Liver (tissue), 9 donors: ENCODE results near the gene YPEL2. TPM values are rescaled to one million over a fixed set of nuclear protein-coding genes. Genes with fewer than 3 reads are reported as not detected.

Experiments
- DNase-seq: peaks from one replicate; pipeline ENCODE4 v3.0.0-alpha.2; 2017; ENCODE audit warnings: low spot score
- H3K27ac ChIP-seq, 2 donors: one replicate each; pipeline ENCODE4 v1.7.0; 2013; ENCODE audit warnings: inconsistent platforms in 2 of 2, low read length in 2 of 2, control low read depth in 1 of 2, low read depth in 1 of 2, mild to moderate bottlenecking in 1 of 2
- H3K27me3 ChIP-seq, 4 donors: one replicate each; pipeline versions ENCODE4 v1.6.1 to v1.7.0; 2013; ENCODE audit warnings: low read length in 3 of 4, inconsistent platforms in 1 of 4, mild to moderate bottlenecking in 1 of 4, moderate library complexity in 1 of 4; ENCODE audit not compliant: control insufficient read depth in 4 of 4, insufficient read depth in 4 of 4
- H3K36me3 ChIP-seq, 4 donors: one replicate each; pipeline versions ENCODE4 v1.6.1 to v1.7.0; 2013; ENCODE audit warnings: low read length in 3 of 4, mild to moderate bottlenecking in 3 of 4, low read depth in 1 of 4, moderate library complexity in 1 of 4; ENCODE audit not compliant: control insufficient read depth in 4 of 4, insufficient read depth in 3 of 4
- H3K4me1 ChIP-seq, 4 donors: one replicate each; pipeline versions ENCODE4 v1.6.1 to v1.7.0; 2013; ENCODE audit warnings: low read length in 3 of 4, mild to moderate bottlenecking in 3 of 4, moderate library complexity in 1 of 4; ENCODE audit not compliant: control insufficient read depth in 4 of 4, insufficient read depth in 4 of 4
- H3K4me3 ChIP-seq, 3 donors: one replicate each; pipeline versions ENCODE4 v1.6.1 to v1.7.0; 2013; ENCODE audit warnings: low read length in 3 of 3, control low read depth in 1 of 3, low read depth in 1 of 3, mild to moderate bottlenecking in 1 of 3
- H3K9ac ChIP-seq, 2 donors: one replicate each; pipeline ENCODE4 v1.7.0; 2013; ENCODE audit warnings: low read length in 2 of 2, mild to moderate bottlenecking in 2 of 2, moderate library complexity in 2 of 2, control low read depth in 1 of 2, low read depth in 1 of 2
- H3K9me3 ChIP-seq, 4 donors: one replicate each; pipeline versions ENCODE4 v1.6.1 to v1.7.0; 2013; ENCODE audit warnings: low read length in 3 of 4; ENCODE audit not compliant: control insufficient read depth in 4 of 4
- ATF3 ChIP-seq: IDR thresholded peaks from 2 replicates; pipeline ENCODE4 v1.6.1; 2016; ENCODE audit warnings: antibody characterized with exemption
- CTCF ChIP-seq: fragments of 150-350 bp; IDR thresholded peaks from 2 replicates; pipeline ENCODE4 v1.5.1; 2017; ENCODE audit warnings: improper control_type of control experiment, low read depth, low read length; ENCODE audit not compliant: missing input control
- EGR1 ChIP-seq, 2 donors: IDR thresholded peaks; 2 replicates each; pipeline ENCODE4 v1.6.1; 2016 to 2018; ENCODE audit warnings: antibody characterized with exemption in 2 of 2, low read depth in 2 of 2
- FOXA1 ChIP-seq: IDR thresholded peaks from 2 replicates; pipeline ENCODE4 v1.6.1; 2016; ENCODE audit warnings: antibody characterized with exemption
- FOXA2 ChIP-seq: IDR thresholded peaks from 2 replicates; pipeline ENCODE4 v1.6.1; 2016; ENCODE audit warnings: antibody characterized with exemption
- GABPA ChIP-seq, 2 donors: IDR thresholded peaks in 1 of 2; conservative IDR thresholded peaks in 1 of 2; 2 replicates each; pipeline ENCODE4 v1.6.1; 2016; ENCODE audit warnings: antibody characterized with exemption in 2 of 2, mild to moderate bottlenecking in 1 of 2, moderate library complexity in 1 of 2
- HNF4G ChIP-seq: IDR thresholded peaks from 2 replicates; pipeline ENCODE4 v1.6.1; 2016; ENCODE audit warnings: antibody characterized with exemption
- JUND ChIP-seq, 2 donors: IDR thresholded peaks; 2 replicates each; pipeline ENCODE4 v1.6.1; 2016; ENCODE audit warnings: antibody characterized with exemption in 2 of 2
- MAX ChIP-seq: IDR thresholded peaks from 2 replicates; pipeline ENCODE4 v1.6.1; 2016; ENCODE audit warnings: antibody characterized with exemption
- NR2F2 ChIP-seq: IDR thresholded peaks from 2 replicates; pipeline ENCODE4 v1.6.1; 2016; ENCODE audit warnings: antibody characterized with exemption
- RAD21 ChIP-seq, 2 donors: IDR thresholded peaks; 2 replicates each; pipeline ENCODE4 v1.6.1; 2016; ENCODE audit warnings: antibody characterized with exemption in 2 of 2, mild to moderate bottlenecking in 2 of 2
- REST ChIP-seq: IDR thresholded peaks from 2 replicates; pipeline ENCODE4 v1.6.1; 2016; ENCODE audit warnings: antibody characterized with exemption, mild to moderate bottlenecking
- SP1 ChIP-seq: IDR thresholded peaks from 2 replicates; pipeline ENCODE4 v1.6.1; 2018; ENCODE audit warnings: antibody characterized with exemption, mild to moderate bottlenecking
- TAF1 ChIP-seq: conservative IDR thresholded peaks from 2 replicates; pipeline ENCODE4 v1.6.1; 2016; ENCODE audit warnings: antibody characterized with exemption, mild to moderate bottlenecking
- YY1 ChIP-seq: IDR thresholded peaks from 2 replicates; pipeline ENCODE4 v1.6.1; 2016; ENCODE audit warnings: antibody characterized with exemption, mild to moderate bottlenecking
- WGBS: extraction: QIAGEN DNeasy Blood & Tissue Kit; methylation state at CpG from one replicate; pipeline ENCODE4 v1.1.7; 2013; 5-methylcytosine and 5-hydroxymethylcytosine counted together
- polyA plus RNA-seq, 2 donors: library from polyadenylated mRNA; stranded (reverse) in 1 of 2; unstranded in 1 of 2; fragments of 200-250 nt in 1 of 2; fragments of >200 nt in 1 of 2; fragmentation: Nextera tagmentation in 1 of 2; extraction: Ambion mirVana in 1 of 2; gene quantifications; one replicate each; pipeline versions ENCODE4 v1.2.1 to v1.2.3, GENCODE V29; 2013 to 2015
- total RNA-seq, 2 donors: library from RNA; depleted of rRNA; stranded (reverse); fragments of >200 nt; gene quantifications; one replicate each; pipeline ENCODE4 v1.2.3, GENCODE V29; 2014
- donor health status: healthy.
- donor health status: healthy.
- donor health status: healthy.
- donor health status: healthy.
- donor health status: healthy.

Gene YPEL2
- total and polyA plus RNA-seq, 4 donors: 4.2 to 23.8 (median 11.3) TPM

- TF ChIP-seq REST (no peak), SP1 (no peak), EGR1 (IDR thresholded peaks at IDR 0.05; ENCODE audit: low read depth in 2 of 2) (no peak), NR2F2 (no peak), MAX (no peak), JUND (IDR thresholded peaks at IDR 0.05) (no peak), FOXA2 (no peak), CTCF (no peak), RAD21 (IDR thresholded peaks at IDR 0.05) (no peak), FOXA1 (no peak), YY1 (no peak)
- DNase-seq: no peak
- peak overlapping the region; percentile 78 to 89 for H3K27ac ChIP-seq
These were observed 36.9 kb downstream of the YPEL2 start for GRCh38 chr17:59368218-59368857.

GRCh38 chr17:59369031-59369975, 37.8 kb downstream of the YPEL2 start:
- peak overlapping the region; percentile 78 to 89 for H3K27ac ChIP-seq
- WGBS: 81% methylated on average over 9 of the region's 9 CpGs
- TF ChIP-seq REST (no peak), TAF1 (no peak), ATF3 (no peak), MAX (no peak), JUND (IDR thresholded peaks at IDR 0.05) (no peak), CTCF (no peak), HNF4G (no peak), GABPA (IDR thresholded peaks at IDR 0.05 in 1 of 2, conservative IDR thresholded peaks at IDR 0.05 in 1 of 2) (no peak), FOXA1 (no peak), YY1 (no peak), SP1 (no peak), EGR1 (IDR thresholded peaks at IDR 0.05; ENCODE audit: low read depth in 2 of 2) (no peak)

More at GRCh38 chr17:59368218-59368857, 36.9 kb downstream of the YPEL2 start:
- 81% methylated on average over 7 of the region's 7 CpGs for WGBS
- Histone ChIP-seq H3K9me3 (no peaks in the 10 kb centered on the region), H3K9ac (peak overlapping the region in 1 of 2 donors; percentile 17), H3K27me3 (no peaks in the 10 kb centered on the region), H3K4me3 (no peak overlapping the region), H3K36me3 (peaks cover 0 to 5% (median 1%) of the 10 kb centered on the region in 4 donors), H3K4me1 (peaks cover 38 to 90% (median 74%) of the 10 kb centered on the region in 4 donors)

More at GRCh38 chr17:59369031-59369975, 37.8 kb downstream of the YPEL2 start:
- H3K4me1 ChIP-seq: peaks cover 35 to 87% (median 72%) of the 10 kb centered on the region in 4 donors
- no peaks in the 10 kb centered on the region for H3K9me3 ChIP-seq
- no peak for DNase-seq
- no peak overlapping the region for H3K9ac ChIP-seq
- no peaks in the 10 kb centered on the region for H3K36me3 ChIP-seq
- no peak overlapping the region for H3K4me3 ChIP-seq
- H3K27me3 ChIP-seq: no peaks in the 10 kb centered on the region
